Measurements from ENCODE around the gene LALBA. TPM values are rescaled to one million over a fixed set of nuclear protein-coding genes. Genes with fewer than 3 reads are reported as not detected.

Gene LALBA
- total RNA-seq, 1 experiment from 2014 or later, result not detected

- H3K23me2 ChIP-seq (ENCODE audit: insufficient read length, low read depth, low read length, poor library complexity, severe bottlenecking), result no peaks in the 10 kb centered on the region
- TF ChIP-seq, protein P1, sequence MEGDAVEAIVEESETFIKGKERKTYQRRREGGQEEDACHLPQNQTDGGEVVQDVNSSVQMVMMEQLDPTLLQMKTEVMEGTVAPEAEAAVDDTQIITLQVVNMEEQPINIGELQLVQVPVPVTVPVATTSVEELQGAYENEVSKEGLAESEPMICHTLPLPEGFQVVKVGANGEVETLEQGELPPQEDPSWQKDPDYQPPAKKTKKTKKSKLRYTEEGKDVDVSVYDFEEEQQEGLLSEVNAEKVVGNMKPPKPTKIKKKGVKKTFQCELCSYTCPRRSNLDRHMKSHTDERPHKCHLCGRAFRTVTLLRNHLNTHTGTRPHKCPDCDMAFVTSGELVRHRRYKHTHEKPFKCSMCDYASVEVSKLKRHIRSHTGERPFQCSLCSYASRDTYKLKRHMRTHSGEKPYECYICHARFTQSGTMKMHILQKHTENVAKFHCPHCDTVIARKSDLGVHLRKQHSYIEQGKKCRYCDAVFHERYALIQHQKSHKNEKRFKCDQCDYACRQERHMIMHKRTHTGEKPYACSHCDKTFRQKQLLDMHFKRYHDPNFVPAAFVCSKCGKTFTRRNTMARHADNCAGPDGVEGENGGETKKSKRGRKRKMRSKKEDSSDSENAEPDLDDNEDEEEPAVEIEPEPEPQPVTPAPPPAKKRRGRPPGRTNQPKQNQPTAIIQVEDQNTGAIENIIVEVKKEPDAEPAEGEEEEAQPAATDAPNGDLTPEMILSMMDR (conservative IDR thresholded peaks at IDR 0.05), result no peak
- no peak overlapping the region for H4K91ac ChIP-seq (ENCODE audit: insufficient read length, low read depth, low read length)
- Mint-ChIP-seq H3K4me3 (no peak overlapping the region), H3K4me1 (no peaks in the 10 kb centered on the region), H3K9me3 (peaks cover 18 to 87% of the 10 kb centered on the region in 2 experiments), H3K36me3 (ENCODE audit: insufficient read depth in 1 of 3, low read depth in 3 of 3) (no peaks in the 10 kb centered on the region), H3K27me3 (ENCODE audit: low read depth) (peaks cover 6% of the 10 kb centered on the region), H3K27ac (no peak overlapping the region)
- no peaks in the 10 kb centered on the region for H3K79me1 ChIP-seq (ENCODE audit: insufficient read depth, low read depth, low read length, poor library complexity, severe bottlenecking)
- no peak overlapping the region for H2BK12ac ChIP-seq (ENCODE audit: insufficient read length, low read depth, low read length)
- no peak overlapping the region for H2BK15ac ChIP-seq (ENCODE audit: low read depth, low read length)
- H3K56ac ChIP-seq (ENCODE audit: insufficient read length, low read depth, low read length), result no peak overlapping the region
- no peak overlapping the region for H2BK5ac ChIP-seq (ENCODE audit: insufficient read length, low read length)
- no peak overlapping the region for H3K9ac ChIP-seq (ENCODE audit: extremely low read depth, insufficient read length, low read length)
- no peaks in the 10 kb centered on the region for H3K4me1 ChIP-seq (ENCODE audit: insufficient read depth, low read length)
- no peak overlapping the region for H3K23ac ChIP-seq (ENCODE audit: insufficient read length, low read depth, low read length)
- no peaks in the 10 kb centered on the region for H3K79me2 ChIP-seq (ENCODE audit: insufficient read depth, low read length)
- H2AFZ ChIP-seq (ENCODE audit: low read length), result no peak overlapping the region
- H3K27ac ChIP-seq (ENCODE audit: insufficient read length, low read depth, low read length), result no peak overlapping the region
- H4K20me1 ChIP-seq (ENCODE audit: control insufficient read depth, insufficient read depth, insufficient read length), result no peaks in the 10 kb centered on the region
- H2AK5ac ChIP-seq (ENCODE audit: insufficient read length, low read length), result no peak overlapping the region
- no peak overlapping the region for H3T11ph ChIP-seq (ENCODE audit: low read length)
- no peaks in the 10 kb centered on the region for H3K27me3 ChIP-seq (ENCODE audit: insufficient read depth, low read length)
- no peak overlapping the region for H3K14ac ChIP-seq (ENCODE audit: insufficient read depth, low read length)
- no peak for DNase-seq
- no peak overlapping the region for H3K18ac ChIP-seq (ENCODE audit: insufficient read length, low read depth, low read length)
- no peaks in the 10 kb centered on the region for H3K9me3 ChIP-seq (ENCODE audit: control insufficient read depth, low read depth, low read length)
- H2BK120ac ChIP-seq (ENCODE audit: low read depth, low read length, poor library complexity, severe bottlenecking), result no peak overlapping the region
- no peak overlapping the region for H2BK20ac ChIP-seq (ENCODE audit: low read depth, low read length, poor library complexity, severe bottlenecking)
- H3K4me2 ChIP-seq (ENCODE audit: insufficient read depth, insufficient read length, low read length), result no peak overlapping the region
- H3K4ac ChIP-seq (ENCODE audit: low read depth, low read length), result no peak overlapping the region
- H4K5ac ChIP-seq (ENCODE audit: insufficient read length, low read depth, low read length), result no peak overlapping the region
- H4K8ac ChIP-seq (replicated peaks; ENCODE audit: insufficient read length, low read depth, low read length), result no peak overlapping the region
Measured at GRCh38 chr12:48532601-48533000, 37.2 kb downstream of the LALBA start.

Measured in H9 (cell line).